ENCODE data around the gene REXO4.
A peak's percentile ranks its signal among the peaks of the same experiment; 100 is the strongest.

Gene REXO4

DNA sequence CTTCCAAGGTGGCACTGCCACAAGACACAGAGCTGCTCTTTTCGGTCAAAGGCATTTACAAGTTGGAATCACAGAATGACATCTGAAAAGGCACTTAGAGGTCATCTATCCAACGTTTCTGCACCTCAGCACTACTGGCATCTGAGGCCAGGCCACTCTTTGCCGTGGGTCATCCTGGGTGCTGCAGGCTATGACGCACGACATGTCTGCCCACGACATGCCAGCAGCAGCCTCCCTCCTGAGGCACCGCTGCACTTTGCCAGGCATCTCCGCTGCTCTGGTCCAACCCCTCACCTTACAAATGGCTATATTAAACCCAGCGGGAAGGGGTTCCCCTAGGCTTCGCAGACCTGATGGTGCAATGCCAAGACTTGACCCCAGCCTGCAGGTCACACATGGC lies 50.0 kb downstream of the REXO4 start:
- Histone ChIP-seq H3K4me1 (ENCODE audit: insufficient read depth, low read length) (no peaks in the 10 kb centered on the region; the same call in 1 of the 2 replicates), H3K36me3 (ENCODE audit: insufficient read depth, low read length) (peaks cover 17% of the 10 kb centered on the region), H3K9ac (ENCODE audit: low read depth, low read length) (no peak overlapping the region), H3K9me3 (ENCODE audit: control insufficient read depth, insufficient read depth, low read length) (no peaks in the 10 kb centered on the region)

- H3K36me3 ChIP-seq (ENCODE audit: insufficient read depth, low read length) = peaks cover 17% of the 10 kb centered on the region
- no peak overlapping the region for H3K9ac ChIP-seq (ENCODE audit: low read depth, low read length)
- no peaks in the 10 kb centered on the region for H3K9me3 ChIP-seq (ENCODE audit: control insufficient read depth, insufficient read depth, low read length)
- no peaks in the 10 kb centered on the region; the same call in 1 of the 2 replicates for H3K4me1 ChIP-seq (ENCODE audit: insufficient read depth, low read length)
These were observed 50.6 kb downstream of the REXO4 start for GRCh38 chr9:133367221-133367620.

GRCh38 chr9:133366435-133366834 lies 51.4 kb downstream of the REXO4 start:
- peaks cover 18% of the 10 kb centered on the region for H3K36me3 ChIP-seq (ENCODE audit: insufficient read depth, low read length)
- H3K4me1 ChIP-seq (ENCODE audit: insufficient read depth, low read length) = no peaks in the 10 kb centered on the region
- no peak overlapping the region for H3K9ac ChIP-seq (ENCODE audit: low read depth, low read length)

DNA sequence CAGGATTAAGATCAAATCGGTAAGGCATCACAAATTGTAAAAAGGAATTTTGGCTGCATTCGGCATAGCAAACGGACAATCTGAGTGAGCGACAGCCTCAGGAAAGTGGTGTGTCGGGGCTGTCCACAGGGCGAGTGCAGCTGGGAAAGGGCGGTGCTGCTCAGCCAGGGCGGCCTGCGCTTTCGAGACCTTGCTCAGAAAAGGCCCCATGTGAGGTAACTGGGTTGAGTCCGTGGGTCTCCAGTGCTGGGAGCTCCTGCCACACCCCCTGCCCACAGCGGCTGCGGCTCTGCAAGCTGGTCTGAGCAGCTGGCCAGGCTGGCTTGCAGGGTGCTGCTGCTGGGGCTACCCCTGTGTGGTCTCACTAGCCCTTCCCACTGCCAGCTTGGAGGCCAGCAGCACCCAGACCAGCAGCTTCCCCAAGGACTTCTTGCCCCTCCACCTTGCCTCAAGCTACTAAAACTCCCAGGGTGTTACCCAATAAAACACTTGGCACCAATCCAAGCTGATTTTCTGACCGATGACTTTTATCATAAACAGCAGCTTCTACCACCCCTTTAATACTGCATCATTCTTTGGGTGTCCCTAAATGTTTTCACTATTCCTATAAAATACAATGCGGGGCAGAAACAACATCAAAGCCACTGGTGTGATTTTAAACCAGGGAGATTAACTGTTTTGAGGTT lies 55.3 kb downstream of the REXO4 start:
- no peaks in the 10 kb centered on the region for H3K9me3 ChIP-seq (ENCODE audit: control insufficient read depth, insufficient read depth, low read length)
- no peak overlapping the region for H3K9ac ChIP-seq (ENCODE audit: low read depth, low read length)
- H3K36me3 ChIP-seq (ENCODE audit: insufficient read depth, low read length) = peaks cover 19% of the 10 kb centered on the region
- H3K4me1 ChIP-seq (ENCODE audit: insufficient read depth, low read length) = no peaks in the 10 kb centered on the region

More at GRCh38 chr9:133366435-133366834, 51.4 kb downstream of the REXO4 start:
- H3K9me3 ChIP-seq (ENCODE audit: control insufficient read depth, insufficient read depth, low read length) = no peaks in the 10 kb centered on the region

- H3K36me3 ChIP-seq (ENCODE audit: insufficient read depth, low read length) = peaks cover 19% of the 10 kb centered on the region
- H3K9me3 ChIP-seq (ENCODE audit: control insufficient read depth, insufficient read depth, low read length) = no peaks in the 10 kb centered on the region
- no peaks in the 10 kb centered on the region for H3K4me1 ChIP-seq (ENCODE audit: insufficient read depth, low read length)
- H3K9ac ChIP-seq (ENCODE audit: low read depth, low read length) = no peak overlapping the region
These were observed 56.2 kb downstream of the REXO4 start for GRCh38 chr9:133361507-133362092.

DNA sequence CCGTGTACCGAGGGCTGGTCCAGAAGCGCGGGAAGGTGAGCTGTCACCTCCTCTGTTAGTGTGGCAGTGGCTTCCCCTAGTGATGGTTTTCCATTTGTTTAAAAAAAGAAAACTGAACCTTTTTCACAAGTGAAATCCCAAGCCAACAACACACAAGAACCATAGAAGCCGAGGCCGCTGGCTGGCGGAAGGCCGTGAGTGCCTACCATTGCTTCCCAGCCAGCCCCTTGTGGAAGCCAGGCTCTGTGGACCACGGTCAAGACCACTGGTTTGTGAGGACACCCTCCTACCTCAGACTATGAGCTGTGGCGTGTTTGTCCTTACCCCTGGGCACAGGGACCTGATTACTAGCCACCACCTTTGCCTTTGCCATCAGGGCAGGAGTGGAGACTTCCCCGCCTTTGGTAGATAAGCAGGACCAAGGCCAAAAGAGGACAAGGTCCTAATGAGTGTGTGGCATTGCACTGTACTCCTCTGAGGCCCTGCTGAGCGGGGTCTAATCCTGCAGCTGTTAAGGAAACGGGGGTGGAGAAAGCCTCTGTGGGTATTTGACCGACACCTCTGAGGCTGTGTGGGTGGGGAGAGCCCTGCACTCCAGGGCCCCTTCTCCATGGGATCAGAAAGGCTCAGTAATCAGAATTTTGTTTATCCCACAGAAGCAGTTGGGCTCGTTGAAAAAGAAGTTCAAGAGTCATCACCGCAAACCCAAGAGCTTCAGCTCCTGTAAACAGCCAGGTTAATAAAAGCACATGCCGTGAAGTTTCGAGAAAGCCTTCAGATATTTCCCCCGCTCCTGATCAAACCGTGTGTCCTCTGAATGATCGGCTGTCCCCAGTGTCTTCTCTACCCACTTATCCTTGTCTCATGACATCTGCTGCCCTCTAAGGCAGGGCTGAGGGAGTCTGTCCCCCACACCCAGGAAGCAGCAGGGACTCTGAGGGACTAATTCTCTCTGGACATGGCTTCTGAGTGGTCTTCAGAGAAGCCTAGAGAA lies 57.1 kb downstream of the REXO4 start:
- Histone ChIP-seq H3K36me3 (ENCODE audit: insufficient read depth, low read length) (peaks cover 16% of the 10 kb centered on the region), H3K9ac (ENCODE audit: low read depth, low read length) (no peak overlapping the region), H3K9me3 (ENCODE audit: control insufficient read depth, insufficient read depth, low read length) (no peaks in the 10 kb centered on the region), H3K4me1 (ENCODE audit: insufficient read depth, low read length) (no peaks in the 10 kb centered on the region)

DNA sequence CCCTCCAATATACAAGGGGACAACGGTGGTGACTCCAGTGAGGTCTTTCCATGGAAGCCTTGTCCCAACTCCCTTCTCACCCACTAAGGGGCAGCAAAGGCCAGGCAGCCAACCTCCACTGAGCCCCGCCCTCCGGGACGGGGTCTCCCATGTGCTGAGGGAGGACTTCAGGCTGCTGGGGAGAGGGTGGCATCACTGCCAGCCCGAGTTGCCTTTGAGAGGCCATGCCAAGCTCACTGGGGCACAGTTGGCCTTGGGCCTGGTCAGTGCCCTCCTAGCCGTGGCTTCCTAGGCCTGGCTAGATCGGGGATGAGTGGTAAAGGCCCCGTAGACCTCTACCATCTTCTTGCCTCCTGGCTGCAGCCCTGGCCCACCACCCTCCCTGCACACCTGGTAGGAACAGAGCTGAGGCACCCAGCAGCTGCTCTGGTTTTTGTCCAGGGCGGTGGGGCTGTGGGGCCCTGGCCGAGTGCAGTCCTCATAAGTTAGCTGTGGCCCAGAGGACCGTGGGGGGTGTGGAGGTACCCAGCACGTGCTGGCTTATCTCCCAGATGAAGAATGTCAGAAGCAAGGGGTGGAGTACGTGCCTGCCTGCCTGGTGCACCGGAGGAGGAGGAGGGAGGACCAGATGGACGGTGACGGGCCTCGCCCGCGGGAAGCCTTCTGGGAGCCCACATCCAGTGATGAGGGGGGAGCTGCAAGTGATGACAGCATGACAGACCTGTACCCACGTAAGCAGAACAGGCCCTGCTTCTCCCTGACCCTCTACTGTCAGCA lies 58.2 kb downstream of the REXO4 start:
- no peak overlapping the region for H3K9ac ChIP-seq (ENCODE audit: low read depth, low read length)
- H3K9me3 ChIP-seq (ENCODE audit: control insufficient read depth, insufficient read depth, low read length) = no peaks in the 10 kb centered on the region
- no peaks in the 10 kb centered on the region for H3K4me1 ChIP-seq (ENCODE audit: insufficient read depth, low read length)
- H3K36me3 ChIP-seq (ENCODE audit: insufficient read depth, low read length) = peaks cover 10% of the 10 kb centered on the region

GRCh38 chr9:133357656-133358055 lies 60.2 kb downstream of the REXO4 start:
- Histone ChIP-seq H3K4me1 (ENCODE audit: insufficient read depth, low read length) (no peaks in the 10 kb centered on the region), H3K9me3 (ENCODE audit: control insufficient read depth, insufficient read depth, low read length) (no peaks in the 10 kb centered on the region), H3K36me3 (ENCODE audit: insufficient read depth, low read length) (peaks cover 10% of the 10 kb centered on the region), H3K9ac (ENCODE audit: low read depth, low read length) (no peak overlapping the region)

DNA sequence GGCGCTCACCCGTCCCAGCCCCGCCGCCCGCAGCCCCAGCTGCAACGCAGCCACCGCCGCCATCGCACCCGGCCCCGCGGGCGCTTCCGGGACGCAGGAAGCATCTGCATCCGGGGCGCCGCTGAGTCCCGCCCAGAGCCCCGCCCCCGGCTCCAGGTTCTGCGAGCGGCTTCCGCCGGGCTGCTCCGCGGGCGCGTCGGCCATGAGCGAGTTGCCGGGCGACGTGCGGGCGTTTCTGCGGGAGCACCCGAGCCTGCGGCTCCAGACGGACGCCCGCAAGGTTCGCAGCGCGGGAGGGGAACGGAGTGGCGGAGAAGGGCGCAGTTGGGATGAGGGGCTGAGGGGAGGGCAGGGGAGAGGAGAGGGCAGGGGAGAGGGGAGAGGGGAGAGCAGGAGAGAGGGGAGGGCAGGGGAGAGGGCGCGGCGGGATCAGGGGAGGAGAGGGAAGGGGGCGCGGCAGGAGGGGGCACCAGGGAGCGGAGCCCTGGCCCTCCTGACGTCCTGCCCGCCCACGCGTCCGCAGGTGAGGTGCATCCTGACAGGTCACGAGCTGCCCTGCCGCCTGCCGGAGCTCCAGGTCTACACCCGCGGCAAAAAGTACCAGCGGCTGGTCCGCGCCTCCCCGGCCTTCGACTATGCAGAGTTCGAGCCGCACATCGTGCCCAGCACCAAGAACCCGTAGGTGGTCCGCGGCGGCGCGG lies 61.3 kb downstream of the REXO4 start, which contains the start of the genes SURF1 and SURF2:
Gene SURF1, minus strand, starts transcription at position 97 of the 701 bp plus-strand sequence. Its CDS starts 34 bp downstream, at position 63.
Gene SURF2, plus strand, starts transcription at position 160 of the 701 bp plus-strand sequence. Its CDS starts 43 bp downstream, at position 203.
- H3K9me3 ChIP-seq (ENCODE audit: control insufficient read depth, insufficient read depth, low read length) = no peaks in the 10 kb centered on the region
- H3K36me3 ChIP-seq (ENCODE audit: insufficient read depth, low read length) = peaks cover 11% of the 10 kb centered on the region
- no peaks in the 10 kb centered on the region for H3K4me1 ChIP-seq (ENCODE audit: insufficient read depth, low read length)
- H3K9ac ChIP-seq (ENCODE audit: low read depth, low read length) = peak within 1 kb of the TSS; percentile 84
